Heart left ventricle (tissue), 16 donors: ENCODE results near the gene SMIM8. TPM values are rescaled to one million over a fixed set of nuclear protein-coding genes. Genes with fewer than 3 reads are reported as not detected.

Experiments used
- ATAC-seq, 4 donors: fragments of 200-7000 bp; cut with Tn5 transposase; one replicate each; pipeline ENCODE4 v1.9.1; 2020 to 2022; ENCODE audit warnings: moderate library complexity in 4 of 4, mild to moderate bottlenecking in 3 of 4, moderate number of reproducible peaks in 1 of 4
- DNase-seq, 5 donors: peaks; one replicate each; pipeline ENCODE4 v3.0.0-alpha.2; 2020
- H3K27ac ChIP-seq, 12 donors: fragments of 200-600 bp; sonication (generic) in 4 of 12; one replicate each; pipeline versions ENCODE4 v1.5.0 to v1.8.0; 2016 to 2022; ENCODE audit warnings: mild to moderate bottlenecking in 2 of 12
- H3K27me3 ChIP-seq, 9 donors: fragments of 200-600 bp; sonication (generic) in 2 of 9; one replicate each; pipeline versions ENCODE4 v1.5.1 to v1.8.0; 2016 to 2022; ENCODE audit warnings: mild to moderate bottlenecking in 3 of 9
- H3K36me3 ChIP-seq, 9 donors: fragments of 200-600 bp; sonication (generic) in 2 of 9; one replicate each; pipeline versions ENCODE4 v1.5.0 to v1.8.0; 2018 to 2022; ENCODE audit warnings: mild to moderate bottlenecking in 2 of 9
- H3K4me1 ChIP-seq, 12 donors: fragments of 200-600 bp; sonication (generic) in 4 of 12; one replicate each; pipeline versions ENCODE4 v1.5.0 to v1.8.0; 2016 to 2022; ENCODE audit warnings: mild to moderate bottlenecking in 3 of 12
- H3K4me3 ChIP-seq, 12 donors: fragments of 200-600 bp; sonication (generic) in 4 of 12; one replicate each; pipeline versions ENCODE4 v1.5.0 to v1.8.0; 2017 to 2022; ENCODE audit warnings: mild to moderate bottlenecking in 9 of 12, moderate library complexity in 4 of 12
- H3K9me3 ChIP-seq, 12 donors: fragments of 200-600 bp; sonication (generic) in 4 of 12; one replicate each; pipeline versions ENCODE4 v1.5.0 to v1.8.0; 2016 to 2022; ENCODE audit warnings: mild to moderate bottlenecking in 1 of 12
- POLR2A ChIP-seq, 2 donors: fragments of 450-650 bp; IDR thresholded peaks; one replicate each; pipeline ENCODE4 v1.6.1; 2017; ENCODE audit warnings: antibody characterized with exemption in 2 of 2, mild to moderate bottlenecking in 2 of 2, moderate library complexity in 2 of 2
- WGBS, 4 donors: extraction: QIAGEN DNeasy Blood & Tissue Kit in 2 of 4; methylation state at CpG; one replicate each; pipeline versions ENCODE4 v1.1.5 to v1.1.7; 2013 to 2018; 5-methylcytosine and 5-hydroxymethylcytosine counted together
- intact Hi-C, 10 donors: fragments of 100-400 bp; cut with DNase I; formaldehyde crosslinking; loops; one replicate each; pipeline versions ENCODE4 v1.11.1 to v1.14.2; 2022
- polyA plus RNA-seq, 2 donors: library from polyadenylated mRNA; stranded (reverse); fragments of 200-250 nt; gene quantifications; one replicate each; pipeline ENCODE4 v1.2.3, GENCODE V29; 2013
- total RNA-seq, 9 donors: library from RNA; depleted of rRNA in 2 of 9; stranded (reverse); fragments of >200 nt in 2 of 9; fragmentation: NEBNext Ultra II Directional in 3 of 9; extraction: Animal tissue kit (Norgen Biotek cat#: 25700) in 3 of 9; gene quantifications; one replicate each; pipeline versions ENCODE4 v1.1.0 to v1.2.4, GENCODE V29; 2016 to 2023
- TF ChIP-seq, protein P1 (sequence below), 12 donors: fragments of 200-600 bp; sonication (generic) in 4 of 12; IDR thresholded peaks; one replicate each; pipeline versions ENCODE4 v1.5.0 to v1.8.0; 2018 to 2022; ENCODE audit warnings: antibody characterized with exemption in 12 of 12, mild to moderate bottlenecking in 5 of 12
- donor health status: ischemic (EF 13 %, LVEDD 7.1; RV severe dilation, severe dysfunction).
- donor health status: healthy with polysubstance abuse.
- donor health status: DM: no; HTN: yes; CAD: no.
- donor health status: DM: no; HTN: no; CAD: no.
- donor health status: ischemic (EF 25% LVEDD 6.9; RV normal size, moderate dysfunction).
- donor health status: ischemic (EF 25% LVEDD 5.7; RV mildly dilated, moderate dysfunction).
- donor health status: healthy.
- donor health status: DM: yes; HTN: yes; CAD: no.
- donor health status: ischemic (EF 35%, LVEDD 5.7; RV mildly dilated, moderate dysfunction).
- donor health status: nonischemic (EF 11% LVEDD 7.7; RV severe dilation, severe dysfunction).
- donor health status: DM: yes; HTN: yes; CAD: no.
- donor health status: PGD.
- donor health status: ischemic (EF 29% LVEDD 5.4; RV normal size, mild dysfunction).
- donor health status: nonischemic (EF 23%, LVEDD 6.1; RV moderate dilation, normal function).

SMIM8 gene
- total and polyA plus RNA-seq, 11 donors = 5.9 to 17.5 (median 9.0) TPM

DNA sequence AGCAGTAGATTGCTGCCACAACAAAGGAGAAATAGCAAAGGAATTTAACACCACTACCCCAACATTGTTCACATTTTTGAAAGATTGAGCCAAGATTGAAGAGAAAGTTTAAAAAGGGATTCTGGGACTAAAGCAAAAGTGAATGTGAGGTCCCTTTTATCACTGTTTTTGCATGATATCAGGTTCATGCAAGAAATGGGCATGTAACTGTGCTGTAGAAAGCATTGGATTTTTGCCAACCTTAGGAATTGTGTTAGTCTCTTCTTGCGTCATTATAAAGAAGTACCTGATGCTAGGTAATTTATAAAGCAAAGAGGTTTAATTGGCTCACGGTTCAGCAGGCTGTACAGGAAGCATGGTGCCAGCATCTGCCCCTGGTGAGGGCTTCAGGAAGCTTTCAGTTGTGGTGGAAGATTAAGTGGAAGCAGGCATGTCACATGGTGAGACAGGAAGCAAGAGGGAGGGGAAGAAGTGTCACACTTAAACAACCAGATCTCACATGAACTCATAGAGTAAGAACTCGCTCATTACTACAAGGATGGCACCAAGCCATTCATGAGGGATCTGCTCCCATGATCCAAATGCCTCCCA lies 11.3 kb downstream of the SMIM8 start:
- TF ChIP-seq, protein P1, sequence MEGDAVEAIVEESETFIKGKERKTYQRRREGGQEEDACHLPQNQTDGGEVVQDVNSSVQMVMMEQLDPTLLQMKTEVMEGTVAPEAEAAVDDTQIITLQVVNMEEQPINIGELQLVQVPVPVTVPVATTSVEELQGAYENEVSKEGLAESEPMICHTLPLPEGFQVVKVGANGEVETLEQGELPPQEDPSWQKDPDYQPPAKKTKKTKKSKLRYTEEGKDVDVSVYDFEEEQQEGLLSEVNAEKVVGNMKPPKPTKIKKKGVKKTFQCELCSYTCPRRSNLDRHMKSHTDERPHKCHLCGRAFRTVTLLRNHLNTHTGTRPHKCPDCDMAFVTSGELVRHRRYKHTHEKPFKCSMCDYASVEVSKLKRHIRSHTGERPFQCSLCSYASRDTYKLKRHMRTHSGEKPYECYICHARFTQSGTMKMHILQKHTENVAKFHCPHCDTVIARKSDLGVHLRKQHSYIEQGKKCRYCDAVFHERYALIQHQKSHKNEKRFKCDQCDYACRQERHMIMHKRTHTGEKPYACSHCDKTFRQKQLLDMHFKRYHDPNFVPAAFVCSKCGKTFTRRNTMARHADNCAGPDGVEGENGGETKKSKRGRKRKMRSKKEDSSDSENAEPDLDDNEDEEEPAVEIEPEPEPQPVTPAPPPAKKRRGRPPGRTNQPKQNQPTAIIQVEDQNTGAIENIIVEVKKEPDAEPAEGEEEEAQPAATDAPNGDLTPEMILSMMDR (IDR thresholded peaks at IDR 0.05) = no peak
- TF ChIP-seq POLR2A (IDR thresholded peaks at IDR 0.05) = no peak
- H3K36me3 ChIP-seq = peaks cover 0 to 4% (median 0%) of the 10 kb centered on the region in 9 donors
- H3K4me1 ChIP-seq = peaks cover 0 to 30% (median 18%) of the 10 kb centered on the region in 12 donors
- H3K27ac ChIP-seq = peak overlapping the region in 7 of 12 donors; percentile 34 to 80 (median 63)
- WGBS, 4 donors = 18 to 33% (median 27%) methylated on average over 3 of the region's 3 CpGs
- no peaks in the 10 kb centered on the region for H3K9me3 ChIP-seq
- peak; percentile 50 to 79 (median 68) for ATAC-seq
- intact Hi-C loops = loop anchor here in 1 of 10 donors (5.0 kb wide), 1 partner anchor 139 kb away; the partner anchor contains the start of gene SLC35A1
- peak overlapping the region in 2 of 12 donors; percentile 2 to 10 for H3K4me3 ChIP-seq
- no peaks in the 10 kb centered on the region for H3K27me3 ChIP-seq
- DNase-seq = peak in 2 of 5 donors; percentile 20 to 27

DNA sequence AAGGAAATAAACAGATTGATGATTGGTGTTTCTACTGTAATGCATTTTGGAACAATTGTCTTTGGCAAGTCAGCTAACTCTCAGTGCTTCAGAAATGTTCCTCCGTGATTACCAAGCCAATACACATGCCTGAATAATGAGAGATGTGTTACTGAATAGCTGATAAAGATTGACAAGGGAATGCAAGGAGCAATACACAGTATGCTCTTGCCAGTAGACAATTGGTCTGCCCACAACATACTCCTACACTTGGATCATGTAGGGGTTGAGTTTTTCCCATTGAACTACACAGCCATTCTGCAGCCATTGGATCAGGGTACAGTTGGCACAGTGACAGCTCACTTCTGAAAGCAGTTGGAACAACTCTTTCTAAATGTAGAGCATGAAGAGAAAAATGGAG lies 12.3 kb downstream of the SMIM8 start:
- peak overlapping the region in 7 of 12 donors; percentile 34 to 80 (median 63) for H3K27ac ChIP-seq
- DNase-seq = no peak
- H3K36me3 ChIP-seq = no peaks in the 10 kb centered on the region
- H3K27me3 ChIP-seq = no peaks in the 10 kb centered on the region
- no peaks in the 10 kb centered on the region for H3K9me3 ChIP-seq
- peak overlapping the region in 1 of 12 donors; percentile 2 for H3K4me3 ChIP-seq
- WGBS, 4 donors = 30 to 46% (median 36%) methylated on average over 1 of the region's 1 CpG
- peaks cover 0 to 30% (median 18%) of the 10 kb centered on the region in 12 donors for H3K4me1 ChIP-seq
- peak; percentile 66 to 87 (median 81) for ATAC-seq
- intact Hi-C loops = loop anchor here in 1 of 10 donors (5.0 kb wide), 1 partner anchor 138 kb away; the partner anchor contains the start of gene SLC35A1
- no peak for TF ChIP-seq POLR2A (IDR thresholded peaks at IDR 0.05)
- TF ChIP-seq, protein P1 (IDR thresholded peaks at IDR 0.05) = no peak

DNA sequence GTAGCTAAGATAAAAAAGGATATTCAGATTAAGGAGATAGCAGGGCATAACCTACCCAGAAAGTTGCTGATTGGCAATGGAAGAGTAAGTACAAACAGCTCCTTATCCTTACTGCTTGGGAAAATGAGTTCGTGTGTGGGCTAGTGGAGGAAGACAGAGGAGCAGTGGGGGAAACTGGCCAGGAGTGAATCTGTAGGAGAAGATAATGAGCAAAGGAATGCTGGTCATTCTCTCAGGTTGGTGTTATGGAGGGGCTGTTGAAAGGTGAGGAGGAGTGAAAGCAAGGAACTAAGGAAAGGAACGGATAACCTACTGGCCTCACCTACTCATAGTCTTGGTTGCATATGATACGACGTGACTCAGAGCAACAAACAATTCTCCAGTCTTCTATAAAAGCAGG lies 14.0 kb downstream of the SMIM8 start:
- H3K36me3 ChIP-seq = peaks cover 0 to 2% (median 0%) of the 10 kb centered on the region in 9 donors
- TF ChIP-seq POLR2A (IDR thresholded peaks at IDR 0.05) = no peak
- TF ChIP-seq, protein P1 (IDR thresholded peaks at IDR 0.05) = no peak
- no peaks in the 10 kb centered on the region for H3K27me3 ChIP-seq
- DNase-seq (no peak), ATAC-seq (no peak)
- no peak overlapping the region for H3K4me3 ChIP-seq
- WGBS, 4 donors = 64 to 71% (median 69%) methylated on average over 4 of the region's 4 CpGs
- no peaks in the 10 kb centered on the region for H3K9me3 ChIP-seq
- peaks cover 0 to 30% (median 18%) of the 10 kb centered on the region in 12 donors for H3K4me1 ChIP-seq
- no peak overlapping the region for H3K27ac ChIP-seq
- intact Hi-C loops = no loop called here

DNA sequence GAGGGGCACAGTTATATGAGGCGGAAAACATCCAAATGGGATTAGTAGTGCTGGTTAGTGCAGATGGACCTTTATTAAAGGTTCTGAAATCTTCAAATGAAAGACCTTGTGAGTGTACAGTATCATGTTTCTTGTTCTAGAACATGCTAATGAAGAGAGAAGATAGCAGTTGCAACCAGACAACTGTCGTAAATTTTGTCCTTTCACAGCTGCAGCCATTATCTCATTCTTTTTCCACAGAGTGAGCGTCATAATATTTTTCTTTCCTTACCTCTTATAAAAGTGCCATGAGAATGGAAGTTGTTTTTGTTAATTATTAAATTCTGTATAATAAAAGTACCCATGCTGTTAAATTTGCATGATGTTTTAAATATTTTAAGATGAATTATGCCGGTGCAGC lies 17.8 kb downstream of the SMIM8 start:
- 76 to 85% (median 80%) methylated on average over 4 of the region's 4 CpGs for WGBS, 4 donors
- Histone ChIP-seq H3K36me3 (peaks cover 0 to 11% (median 5%) of the 10 kb centered on the region in 9 donors), H3K4me3 (no peak overlapping the region), H3K27ac (no peak overlapping the region), H3K9me3 (no peaks in the 10 kb centered on the region), H3K4me1 (peaks cover 0 to 6% (median 0%) of the 10 kb centered on the region in 12 donors), H3K27me3 (no peaks in the 10 kb centered on the region)
- DNase-seq = no peak
- TF ChIP-seq POLR2A (IDR thresholded peaks at IDR 0.05) = no peak
- TF ChIP-seq, protein P1 (IDR thresholded peaks at IDR 0.05) = no peak
- intact Hi-C loops = no loop called here
- peak in 1 of 4 donors; percentile 20 for ATAC-seq
